Caco-2 (cell line): Measurements from ENCODE around the gene ARHGAP30. TPM values are rescaled to one million over a fixed set of nuclear protein-coding genes. Genes with fewer than 3 reads are reported as not detected.

ENCODE experiments used
- BruUV-seq: library from RNA; stranded (reverse); fragments of 400-500 nt; replicated peaks from 2 replicates; lab custom pipeline; 2021; lab: Mats Ljungman, UMichigan
- CTCF ChIA-PET: fragments of 300-600 bp; sonication (Branson Sonifier 250); formaldehyde crosslinking; loops from one replicate; lab custom pipeline; 2022; ENCODE audit warnings: antibody characterized with exemption; lab: Charles Lee
- POLR2A ChIA-PET: fragments of 300-600 bp; sonication (Branson Sonifier 250); formaldehyde crosslinking; loops from one replicate; lab custom pipeline; 2022; ENCODE audit warnings: antibody characterized with exemption; lab: Charles Lee
- DNase-seq, 2 experiments: peaks; one replicate each; pipeline versions ENCODE4 v3.0.0 to v3.0.0-alpha.2; 2020 to 2022
- H3K27me3 ChIP-seq: replicated peaks from 2 replicates; pipeline ENCODE4 v1.6.0; 2011; ENCODE audit warnings: low read length; ENCODE audit not compliant: control insufficient read depth, insufficient read depth
- H3K36me3 ChIP-seq: 2 replicates; pipeline ENCODE4 v1.5.1; 2011; ENCODE audit warnings: low read length; ENCODE audit not compliant: control insufficient read depth, insufficient read depth
- H3K4me1 ChIP-seq: fragments of 250-450 bp; sonication (Bioruptor Pico); 2 replicates; pipeline ENCODE4 v1.5.1; 2020; ENCODE audit warnings: mild to moderate bottlenecking
- H3K4me3 ChIP-seq: 2 replicates; pipeline ENCODE4 v1.5.1; 2011; ENCODE audit warnings: low read depth, mild to moderate bottlenecking, control low read depth, low read length
- H3K9me3 ChIP-seq: fragments of 250-450 bp; sonication (Bioruptor Pico); 2 replicates; pipeline ENCODE4 v1.5.1; 2020; ENCODE audit warnings: mild to moderate bottlenecking, moderate library complexity
- H3K27ac Mint-ChIP-seq: one replicate; pipeline ENCODE4 v1.8.0; 2022; ENCODE audit warnings: mixed read lengths; ENCODE audit not compliant: unreplicated experiment
- H3K27me3 Mint-ChIP-seq: one replicate; pipeline ENCODE4 v1.8.0; 2022; ENCODE audit warnings: mixed read lengths; ENCODE audit not compliant: insufficient read depth, unreplicated experiment
- H3K36me3 Mint-ChIP-seq: one replicate; pipeline ENCODE4 v1.8.0; 2022; ENCODE audit warnings: mild to moderate bottlenecking, mixed read lengths; ENCODE audit not compliant: insufficient read depth, unreplicated experiment
- H3K4me1 Mint-ChIP-seq: one replicate; pipeline ENCODE4 v1.8.0; 2022; ENCODE audit warnings: low read depth, mixed read lengths; ENCODE audit not compliant: unreplicated experiment
- H3K4me3 Mint-ChIP-seq: one replicate; pipeline ENCODE4 v1.8.0; 2022; ENCODE audit warnings: mild to moderate bottlenecking, moderate library complexity, mixed read lengths; ENCODE audit not compliant: unreplicated experiment
- H3K9me3 Mint-ChIP-seq: one replicate; pipeline ENCODE4 v1.8.0; 2022; ENCODE audit warnings: mixed read lengths; ENCODE audit not compliant: unreplicated experiment
- intact Hi-C: fragments of 100-400 bp; cut with micrococcal nuclease; formaldehyde crosslinking; loops from one replicate; pipeline ENCODE4 v1.10.0; 2022; ENCODE audit not compliant: unreplicated experiment
- total RNA-seq: library from RNA; stranded (reverse); gene quantifications from 2 replicates; pipeline ENCODE4 v1.2.3, GENCODE V29; 2022
- TF ChIP-seq, protein P1 (sequence below), 2 experiments: fragments of 200-600 bp in 1 of 2; IDR thresholded peaks; 1 replicate in 1 of 2; 2 replicates in 1 of 2; pipeline versions ENCODE4 v1.5.1 to v1.8.0; 2011 to 2022; ENCODE audit warnings: antibody characterized with exemption in 1 of 2, control low read depth in 1 of 2, inconsistent platforms in 1 of 2, low read depth in 1 of 2, low read length in 1 of 2, mild to moderate bottlenecking in 1 of 2, moderate library complexity in 1 of 2; ENCODE audit not compliant: insufficient read depth in 1 of 2, severe bottlenecking in 1 of 2, unreplicated experiment in 1 of 2

Gene ARHGAP30
- total RNA-seq, 1 experiment from 2014 or later: not detected

DNA sequence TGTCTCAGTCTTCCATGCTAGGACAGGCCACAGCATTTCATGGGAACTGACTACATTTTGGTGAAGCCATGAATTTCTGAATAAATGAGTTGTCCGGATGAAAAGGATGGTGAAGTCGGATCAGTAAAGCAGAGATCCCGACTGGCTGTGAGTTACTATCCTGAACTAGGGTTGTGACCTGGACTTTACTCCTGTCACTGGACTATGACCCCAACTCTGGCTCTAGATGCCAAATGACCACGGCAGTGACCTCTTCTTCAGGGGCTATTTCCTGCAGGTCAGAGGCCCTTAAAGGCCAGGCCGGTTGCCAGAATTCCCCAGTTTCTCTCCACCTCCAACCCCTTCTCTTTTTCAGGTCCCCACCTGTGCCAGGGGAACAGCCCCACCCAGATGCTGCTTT, 21.4 kb upstream of the ARHGAP30 start:
- no peak for DNase-seq
- ChIA-PET CTCF (no interaction called here), POLR2A (interaction anchor here (1.0 kb wide), 1 partner anchor 70 kb away, joined by 4 read pairs; the partner anchor contains the start of gene F11R)
- H3K4me1 ChIP-seq: 0 out of 2 replicates have a peak, but pooled peaks cover 4% of the 10 kb centered on the region
- Mint-ChIP-seq H3K27me3 (no peaks in the 10 kb centered on the region), H3K36me3 (no peaks in the 10 kb centered on the region), H3K4me1 (no peaks in the 10 kb centered on the region), H3K27ac (no peak overlapping the region), H3K9me3 (no peaks in the 10 kb centered on the region), H3K4me3 (no peak overlapping the region)
- no TSS peak for BruUV-seq
- no peak overlapping the region for H3K4me3 ChIP-seq
- intact Hi-C loops: no loop called here
- no peaks in the 10 kb centered on the region for H3K9me3 ChIP-seq
- no peaks in the 10 kb centered on the region for H3K27me3 ChIP-seq
- TF ChIP-seq, protein P1, sequence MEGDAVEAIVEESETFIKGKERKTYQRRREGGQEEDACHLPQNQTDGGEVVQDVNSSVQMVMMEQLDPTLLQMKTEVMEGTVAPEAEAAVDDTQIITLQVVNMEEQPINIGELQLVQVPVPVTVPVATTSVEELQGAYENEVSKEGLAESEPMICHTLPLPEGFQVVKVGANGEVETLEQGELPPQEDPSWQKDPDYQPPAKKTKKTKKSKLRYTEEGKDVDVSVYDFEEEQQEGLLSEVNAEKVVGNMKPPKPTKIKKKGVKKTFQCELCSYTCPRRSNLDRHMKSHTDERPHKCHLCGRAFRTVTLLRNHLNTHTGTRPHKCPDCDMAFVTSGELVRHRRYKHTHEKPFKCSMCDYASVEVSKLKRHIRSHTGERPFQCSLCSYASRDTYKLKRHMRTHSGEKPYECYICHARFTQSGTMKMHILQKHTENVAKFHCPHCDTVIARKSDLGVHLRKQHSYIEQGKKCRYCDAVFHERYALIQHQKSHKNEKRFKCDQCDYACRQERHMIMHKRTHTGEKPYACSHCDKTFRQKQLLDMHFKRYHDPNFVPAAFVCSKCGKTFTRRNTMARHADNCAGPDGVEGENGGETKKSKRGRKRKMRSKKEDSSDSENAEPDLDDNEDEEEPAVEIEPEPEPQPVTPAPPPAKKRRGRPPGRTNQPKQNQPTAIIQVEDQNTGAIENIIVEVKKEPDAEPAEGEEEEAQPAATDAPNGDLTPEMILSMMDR (IDR thresholded peaks at IDR 0.05; ENCODE audit: insufficient read depth in 1 of 2, low read depth in 1 of 2, low read length in 1 of 2, severe bottlenecking in 1 of 2, unreplicated experiment in 1 of 2): no peak
- no peaks in the 10 kb centered on the region for H3K36me3 ChIP-seq

DNA sequence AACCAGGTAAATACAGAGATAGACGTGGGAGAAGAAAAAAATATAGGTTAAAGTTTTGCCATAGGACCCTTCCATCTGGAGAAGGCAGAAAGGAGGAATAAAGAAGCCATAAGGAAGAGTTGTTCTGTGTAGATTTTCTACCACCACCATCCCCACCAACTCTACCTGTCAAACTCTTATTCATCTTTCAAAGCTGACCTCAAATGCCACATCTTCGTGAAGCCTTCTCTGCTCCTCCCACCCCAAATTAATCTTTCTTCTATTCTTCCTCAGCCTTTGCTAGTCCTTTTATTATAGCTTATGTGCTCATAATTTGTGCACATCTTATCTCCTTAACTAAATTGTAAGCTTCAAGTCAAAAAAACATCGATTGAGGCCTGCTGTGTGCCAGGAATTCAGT, 20.9 kb upstream of the ARHGAP30 start:
- H3K4me3 ChIP-seq: no peak overlapping the region
- H3K9me3 ChIP-seq: no peaks in the 10 kb centered on the region
- no TSS peak for BruUV-seq
- CTCF ChIA-PET: no interaction called here
- Mint-ChIP-seq H3K27ac (no peak overlapping the region), H3K4me3 (no peak overlapping the region), H3K4me1 (no peaks in the 10 kb centered on the region), H3K36me3 (no peaks in the 10 kb centered on the region), H3K27me3 (no peaks in the 10 kb centered on the region), H3K9me3 (no peaks in the 10 kb centered on the region)
- TF ChIP-seq, protein P1 (IDR thresholded peaks at IDR 0.05; ENCODE audit: insufficient read depth in 1 of 2, low read depth in 1 of 2, low read length in 1 of 2, severe bottlenecking in 1 of 2, unreplicated experiment in 1 of 2): no peak
- DNase-seq: no peak
- H3K36me3 ChIP-seq: no peaks in the 10 kb centered on the region
- H3K27me3 ChIP-seq: no peaks in the 10 kb centered on the region
- intact Hi-C loops: no loop called here
- 0 out of 2 replicates have a peak, but pooled peaks cover 4% of the 10 kb centered on the region for H3K4me1 ChIP-seq
- POLR2A ChIA-PET: interaction anchor here (1.0 kb wide), 1 partner anchor 70 kb away, joined by 4 read pairs; the partner anchor contains the start of gene F11R

DNA sequence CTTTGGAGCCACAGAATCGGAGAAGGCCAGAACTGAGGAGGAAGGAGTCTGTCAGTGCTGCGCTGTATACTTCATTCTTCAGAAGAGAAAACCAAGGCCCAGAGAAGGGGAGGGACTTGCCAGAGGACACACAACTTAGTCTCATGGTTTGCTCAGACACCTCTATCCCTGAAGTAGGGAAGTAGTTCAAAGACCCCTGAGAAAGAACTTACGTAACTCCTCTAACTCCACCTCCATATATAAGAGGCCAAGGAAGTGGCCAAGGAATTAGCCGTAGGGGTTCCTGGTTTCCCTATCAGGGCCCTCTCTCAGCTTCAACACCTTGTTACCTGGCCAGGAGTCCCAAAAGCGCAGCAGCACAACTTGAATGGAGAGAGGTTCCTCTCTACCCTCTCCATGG, 20.2 kb upstream of the ARHGAP30 start:
- Histone ChIP-seq H3K4me1 (peaks cover 9% of the 10 kb centered on the region), H3K36me3 (no peaks in the 10 kb centered on the region), H3K4me3 (no peak overlapping the region), H3K9me3 (no peaks in the 10 kb centered on the region), H3K27me3 (no peaks in the 10 kb centered on the region)
- no peaks in the 10 kb centered on the region for H3K36me3 Mint-ChIP-seq
- TF ChIP-seq, protein P1 (IDR thresholded peaks at IDR 0.05; ENCODE audit: insufficient read depth in 1 of 2, low read depth in 1 of 2, low read length in 1 of 2, severe bottlenecking in 1 of 2, unreplicated experiment in 1 of 2): no peak
- ChIA-PET CTCF (no interaction called here), POLR2A (no interaction called here)
- H3K4me1 Mint-ChIP-seq: peaks cover 4% of the 10 kb centered on the region
- H3K9me3 Mint-ChIP-seq: no peaks in the 10 kb centered on the region
- BruUV-seq: no TSS peak
- H3K4me3 Mint-ChIP-seq: no peak overlapping the region
- H3K27me3 Mint-ChIP-seq: no peaks in the 10 kb centered on the region
- no peak for DNase-seq
- intact Hi-C loops: no loop called here
- no peak overlapping the region for H3K27ac Mint-ChIP-seq
